Measurements from ENCODE around the gene FANCM.

FANCM gene

DNA sequence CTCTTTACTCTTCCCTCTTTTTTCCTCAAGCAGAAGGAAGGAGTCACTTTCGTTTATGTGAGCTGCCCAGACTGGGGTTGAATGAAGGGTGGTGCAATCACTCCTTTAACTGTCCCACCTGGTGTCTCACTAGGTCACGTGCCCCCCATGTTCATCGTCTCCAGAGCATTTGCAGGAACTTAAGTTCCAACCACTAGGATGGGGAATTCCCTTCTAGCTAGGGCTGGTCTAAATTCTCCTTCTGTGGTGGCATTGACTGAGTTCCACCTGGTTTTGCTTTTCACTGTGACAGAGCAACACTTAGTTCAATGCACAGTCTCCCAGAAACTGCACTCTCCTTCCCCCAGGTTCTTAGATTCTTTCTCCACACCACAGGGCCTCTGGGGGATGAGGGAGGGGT, 9.5 kb downstream of the FANCM start:
- no peak overlapping the region for H3K4me3 Mint-ChIP-seq
- no peak overlapping the region for H3K27ac Mint-ChIP-seq
- TF ChIP-seq, protein P1, sequence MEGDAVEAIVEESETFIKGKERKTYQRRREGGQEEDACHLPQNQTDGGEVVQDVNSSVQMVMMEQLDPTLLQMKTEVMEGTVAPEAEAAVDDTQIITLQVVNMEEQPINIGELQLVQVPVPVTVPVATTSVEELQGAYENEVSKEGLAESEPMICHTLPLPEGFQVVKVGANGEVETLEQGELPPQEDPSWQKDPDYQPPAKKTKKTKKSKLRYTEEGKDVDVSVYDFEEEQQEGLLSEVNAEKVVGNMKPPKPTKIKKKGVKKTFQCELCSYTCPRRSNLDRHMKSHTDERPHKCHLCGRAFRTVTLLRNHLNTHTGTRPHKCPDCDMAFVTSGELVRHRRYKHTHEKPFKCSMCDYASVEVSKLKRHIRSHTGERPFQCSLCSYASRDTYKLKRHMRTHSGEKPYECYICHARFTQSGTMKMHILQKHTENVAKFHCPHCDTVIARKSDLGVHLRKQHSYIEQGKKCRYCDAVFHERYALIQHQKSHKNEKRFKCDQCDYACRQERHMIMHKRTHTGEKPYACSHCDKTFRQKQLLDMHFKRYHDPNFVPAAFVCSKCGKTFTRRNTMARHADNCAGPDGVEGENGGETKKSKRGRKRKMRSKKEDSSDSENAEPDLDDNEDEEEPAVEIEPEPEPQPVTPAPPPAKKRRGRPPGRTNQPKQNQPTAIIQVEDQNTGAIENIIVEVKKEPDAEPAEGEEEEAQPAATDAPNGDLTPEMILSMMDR (IDR thresholded peaks at IDR 0.05; ENCODE audit: unreplicated experiment in 3 of 3), result no peak
- H3K4me1 Mint-ChIP-seq, result no peaks in the 10 kb centered on the region
- H3K36me3 Mint-ChIP-seq (ENCODE audit: low read depth), result peaks cover 8% of the 10 kb centered on the region
- H3K9me3 Mint-ChIP-seq, result no peaks in the 10 kb centered on the region
- H3K27me3 Mint-ChIP-seq (ENCODE audit: low read depth), result no peaks in the 10 kb centered on the region

DNA sequence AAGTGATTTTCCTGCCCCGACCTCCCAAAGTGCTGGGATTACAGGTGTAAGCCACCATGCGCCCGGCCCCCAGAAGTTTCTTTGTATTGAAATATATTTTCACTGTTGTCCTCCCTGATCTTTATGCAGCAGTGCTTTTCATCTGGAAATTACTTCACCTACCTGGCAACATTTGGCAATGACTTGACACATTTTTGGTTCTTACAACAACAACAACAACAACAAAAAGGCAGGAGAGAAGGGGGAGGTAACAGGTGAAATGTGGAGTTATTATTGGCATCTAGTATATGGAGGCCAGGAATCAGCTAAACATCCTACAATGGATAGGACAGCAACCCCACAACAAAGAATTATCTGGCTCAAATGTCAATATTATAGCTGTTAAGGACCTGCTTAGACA, 13.9 kb downstream of the FANCM start:
- Mint-ChIP-seq H3K4me1 (no peaks in the 10 kb centered on the region), H3K27me3 (ENCODE audit: low read depth) (no peaks in the 10 kb centered on the region), H3K4me3 (no peak overlapping the region), H3K9me3 (no peaks in the 10 kb centered on the region), H3K27ac (no peak overlapping the region), H3K36me3 (ENCODE audit: low read depth) (peaks cover 8% of the 10 kb centered on the region)
- TF ChIP-seq, protein P1 (IDR thresholded peaks at IDR 0.05; ENCODE audit: unreplicated experiment in 3 of 3), result no peak

DNA sequence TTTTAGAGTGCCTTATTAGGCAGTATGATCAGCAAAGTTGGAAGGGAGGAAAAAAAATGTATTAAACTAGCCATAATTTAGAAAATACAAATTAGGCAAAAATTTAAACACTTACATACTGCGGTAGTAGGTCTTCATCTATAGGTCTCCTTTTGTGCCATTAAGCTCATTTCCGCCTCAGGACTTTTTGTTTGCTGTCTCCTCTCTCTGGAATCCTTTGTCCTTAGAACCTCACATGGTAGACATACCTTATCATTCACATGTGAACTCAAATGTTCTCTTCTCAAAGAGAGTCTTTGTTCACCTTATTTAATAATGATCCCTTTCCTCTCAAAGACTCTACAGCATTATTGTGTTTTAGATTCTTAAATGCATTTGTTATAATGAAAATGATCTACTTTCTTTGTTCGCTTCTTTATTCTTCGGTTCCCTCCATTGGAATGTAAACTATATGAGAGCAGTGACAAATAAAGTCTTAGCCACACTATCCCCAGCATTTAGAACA, 14.7 kb downstream of the FANCM start:
- Mint-ChIP-seq H3K36me3 (ENCODE audit: low read depth) (peaks cover 3% of the 10 kb centered on the region), H3K4me3 (no peak overlapping the region)

DNA sequence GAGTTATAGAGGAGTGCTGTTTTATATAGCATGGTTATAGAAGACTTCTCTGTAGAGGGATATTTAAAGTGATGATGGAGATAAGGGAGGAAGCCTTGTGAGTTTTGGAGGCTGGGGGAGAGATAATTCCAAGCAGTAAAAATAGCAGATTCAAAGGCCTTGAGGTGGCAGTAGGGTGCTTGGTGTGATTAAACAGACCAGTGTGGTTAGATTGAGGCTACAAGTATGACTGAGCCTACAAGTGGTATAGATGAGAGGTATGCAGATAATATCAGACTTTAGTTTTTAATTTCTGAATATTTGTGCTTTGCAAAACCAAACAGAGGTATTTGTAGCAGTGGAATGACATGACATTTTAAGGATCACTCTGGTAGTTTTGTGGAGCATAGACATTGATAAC, 20.3 kb downstream of the FANCM start:
- Mint-ChIP-seq H3K4me1 (no peaks in the 10 kb centered on the region), H3K36me3 (ENCODE audit: low read depth) (no peaks in the 10 kb centered on the region), H3K4me3 (no peak overlapping the region), H3K9me3 (no peaks in the 10 kb centered on the region), H3K27me3 (ENCODE audit: low read depth) (no peaks in the 10 kb centered on the region), H3K27ac (no peak overlapping the region)
- TF ChIP-seq, protein P1 (IDR thresholded peaks at IDR 0.05; ENCODE audit: unreplicated experiment in 3 of 3), result no peak

More for the DNA sequence above, 14.7 kb downstream of the FANCM start:
- H3K4me1 Mint-ChIP-seq, result no peaks in the 10 kb centered on the region
- no peak overlapping the region for H3K27ac Mint-ChIP-seq
- no peaks in the 10 kb centered on the region for H3K9me3 Mint-ChIP-seq
- TF ChIP-seq, protein P1 (IDR thresholded peaks at IDR 0.05; ENCODE audit: unreplicated experiment in 3 of 3), result no peak
- H3K27me3 Mint-ChIP-seq (ENCODE audit: low read depth), result no peaks in the 10 kb centered on the region

DNA sequence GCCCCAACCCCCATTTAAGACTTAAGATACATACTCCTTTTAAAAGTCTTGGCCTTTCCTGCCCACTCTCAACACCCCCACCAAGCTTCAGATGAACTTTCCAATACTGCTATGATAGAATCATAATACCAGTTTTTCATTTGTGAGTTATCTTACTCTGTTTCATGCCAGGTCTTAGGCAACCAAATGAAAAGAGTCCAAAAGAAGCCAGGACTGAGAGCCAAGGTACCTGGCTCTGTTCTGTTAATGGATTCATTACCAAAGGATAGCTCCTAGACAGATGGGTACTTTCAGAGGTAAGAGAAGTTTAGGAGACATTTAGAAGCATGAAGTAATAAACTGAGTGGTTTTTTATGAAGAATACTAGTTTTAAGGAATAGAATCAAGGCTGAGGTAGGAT, 34.2 kb downstream of the FANCM start:
- Mint-ChIP-seq H3K4me1 (no peaks in the 10 kb centered on the region), H3K36me3 (ENCODE audit: low read depth) (peaks cover 9% of the 10 kb centered on the region), H3K4me3 (no peak overlapping the region), H3K27me3 (ENCODE audit: low read depth) (no peaks in the 10 kb centered on the region), H3K27ac (no peak overlapping the region), H3K9me3 (no peaks in the 10 kb centered on the region)
- TF ChIP-seq, protein P1 (IDR thresholded peaks at IDR 0.05; ENCODE audit: unreplicated experiment in 3 of 3), result no peak

DNA sequence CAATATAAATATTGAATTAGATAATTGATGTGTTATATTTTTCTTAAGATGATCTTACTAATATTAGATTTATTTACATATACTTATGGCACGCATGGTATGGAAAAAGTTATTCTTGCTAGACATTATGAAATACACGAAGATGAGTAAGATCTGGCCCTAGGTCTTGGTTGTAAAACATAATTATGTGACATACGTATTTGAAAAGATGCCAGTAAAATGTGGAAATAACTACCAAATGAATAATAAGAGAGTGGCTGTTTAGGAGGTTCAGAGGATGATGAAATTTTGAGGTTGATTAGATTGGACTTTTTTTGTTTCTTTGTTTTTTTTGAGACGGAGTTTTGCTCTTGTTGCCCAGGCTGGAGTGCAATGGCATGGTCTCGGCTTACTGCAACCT, 41.3 kb downstream of the FANCM start:
- Mint-ChIP-seq H3K4me1 (no peaks in the 10 kb centered on the region), H3K27ac (no peak overlapping the region), H3K9me3 (no peaks in the 10 kb centered on the region), H3K4me3 (no peak overlapping the region), H3K36me3 (ENCODE audit: low read depth) (no peaks in the 10 kb centered on the region), H3K27me3 (ENCODE audit: low read depth) (no peaks in the 10 kb centered on the region)
- TF ChIP-seq, protein P1 (IDR thresholded peaks at IDR 0.05; ENCODE audit: unreplicated experiment in 3 of 3), result no peak

All from nephron (organoid).